Fibroblast of lung (primary cell): ENCODE measurements around the gene RPE. TPM values are rescaled to one million over a fixed set of nuclear protein-coding genes. Genes with fewer than 3 reads are reported as not detected.
A peak's percentile ranks its signal among the peaks of the same experiment; 100 is the strongest.

ENCODE experiments used
- DNase-seq, 2 donors: peaks; one replicate each; pipeline versions ENCODE4 v3.0.0 to v3.0.0-alpha.2; 2010; ENCODE audit warnings: low read depth in 2 of 2
- H2AFZ ChIP-seq: 2 replicates; pipeline ENCODE4 v1.5.1; 2012; ENCODE audit warnings: low read length, control low read depth, inconsistent platforms
- H3K27ac ChIP-seq: 2 replicates; pipeline ENCODE4 v1.5.1; 2011; ENCODE audit warnings: low read length, control low read depth; ENCODE audit not compliant: insufficient read depth
- H3K27me3 ChIP-seq: 2 replicates; pipeline ENCODE4 v1.5.1; 2011; ENCODE audit warnings: mild to moderate bottlenecking, low read length; ENCODE audit not compliant: control insufficient read depth, insufficient read depth
- H3K36me3 ChIP-seq: 2 replicates; pipeline ENCODE4 v1.5.1; 2011; ENCODE audit warnings: low read length; ENCODE audit not compliant: control insufficient read depth, insufficient read depth
- H3K4me1 ChIP-seq: 2 replicates; pipeline ENCODE4 v1.5.1; 2011; ENCODE audit warnings: low read length; ENCODE audit not compliant: control insufficient read depth, insufficient read depth; ENCODE audit errors: extremely low read depth
- H3K4me2 ChIP-seq: 2 replicates; pipeline ENCODE4 v1.5.1; 2011; ENCODE audit warnings: low read length, control low read depth; ENCODE audit not compliant: insufficient read depth; ENCODE audit errors: extremely low read depth
- H3K4me3 ChIP-seq, 4 experiments: fragments of 200-600 bp in 1 of 4; sonication (generic) in 1 of 4; replicated peaks in 1 of 4; 2 replicates each; pipeline ENCODE4 v1.5.1; 2011 to 2016; ENCODE audit warnings: low read length in 4 of 4, low read depth in 3 of 4, mild to moderate bottlenecking in 3 of 4, control low read depth in 2 of 4, inconsistent platforms in 1 of 4, mixed read lengths in 1 of 4; ENCODE audit not compliant: insufficient read depth in 1 of 4; ENCODE audit errors: control extremely low read depth in 1 of 4
- H3K79me2 ChIP-seq: 2 replicates; pipeline ENCODE4 v1.5.1; 2012; ENCODE audit warnings: mild to moderate bottlenecking, low read length, inconsistent platforms; ENCODE audit not compliant: control insufficient read depth, insufficient read depth
- H3K9ac ChIP-seq: 2 replicates; pipeline ENCODE4 v1.5.1; 2011; ENCODE audit warnings: mild to moderate bottlenecking, low read length, control low read depth; ENCODE audit not compliant: insufficient read depth
- H3K9me3 ChIP-seq: 2 replicates; pipeline ENCODE4 v1.5.1; 2012; ENCODE audit warnings: low read depth, low read length; ENCODE audit not compliant: control insufficient read depth, insufficient read depth
- H4K20me1 ChIP-seq: 2 replicates; pipeline ENCODE4 v1.5.1; 2011; ENCODE audit warnings: low read length; ENCODE audit not compliant: control insufficient read depth, insufficient read depth; ENCODE audit errors: extremely low read depth
- CTCF ChIP-seq, 2 donors: IDR thresholded peaks in 1 of 2; conservative IDR thresholded peaks in 1 of 2; 1 replicate in 1 of 2; 2 replicates in 1 of 2; pipeline ENCODE4 v1.5.1; 2011 to 2012; ENCODE audit warnings: low read length in 2 of 2, control low read depth in 1 of 2, inconsistent platforms in 1 of 2, low read depth in 1 of 2, mild to moderate bottlenecking in 1 of 2
- EZH2 ChIP-seq: IDR thresholded peaks from 2 replicates; pipeline ENCODE4 v1.5.1; 2012; ENCODE audit warnings: low read length, control low read depth, mild to moderate bottlenecking; ENCODE audit errors: missing control alignments
- polyA plus RNA-seq, 2 donors: library from polyadenylated mRNA; depleted of rRNA in 1 of 2; stranded (reverse) in 1 of 2; unstranded in 1 of 2; fragments of >200 nt; gene quantifications; 2 replicates each; pipeline ENCODE4 v1.2.1, GENCODE V29; 2011 to 2012; ENCODE audit warnings: missing spikeins in 1 of 2
- total RNA-seq: library from RNA; depleted of rRNA; stranded (reverse); fragments of >200 nt; gene quantifications from 2 replicates; pipeline ENCODE4 v1.2.1, GENCODE V29; 2014

The RPE gene
- total and polyA plus RNA-seq, 2 donors (not counting 1 experiment from before 2014, with no cell fraction given) = 75.1 to 81.3 TPM

DNA sequence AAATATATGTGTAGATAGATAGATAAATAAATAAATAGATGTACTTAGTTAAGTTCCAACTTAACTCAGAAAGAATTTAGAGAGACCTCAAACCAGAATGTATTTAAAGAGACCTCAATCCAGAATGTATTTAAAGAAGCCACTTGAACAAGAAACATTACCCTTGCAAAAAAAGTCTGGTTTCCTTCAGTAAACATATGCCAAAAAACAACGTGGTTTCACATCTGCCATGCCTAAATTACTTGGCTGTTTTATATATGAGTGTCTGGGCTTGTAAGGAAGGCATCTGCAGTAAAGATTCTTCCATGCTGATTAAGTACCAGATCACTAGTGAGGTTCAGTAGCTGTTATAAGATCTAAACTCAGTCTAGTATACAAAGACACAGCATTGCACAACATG lies 29.1 kb upstream of the RPE start:
- no peaks in the 10 kb centered on the region for H4K20me1 ChIP-seq
- H3K4me3 ChIP-seq = no peak overlapping the region
- H3K36me3 ChIP-seq = no peaks in the 10 kb centered on the region
- TF ChIP-seq CTCF (conservative IDR thresholded peaks at IDR 0.05 in 1 of 2, IDR thresholded peaks at IDR 0.05 in 1 of 2; ENCODE audit: low read depth in 1 of 2, low read length in 2 of 2) (no peak), EZH2 (no peak)
- no peak overlapping the region for H3K9ac ChIP-seq
- no peak overlapping the region for H3K27ac ChIP-seq
- no peaks in the 10 kb centered on the region for H3K27me3 ChIP-seq
- no peaks in the 10 kb centered on the region for H3K4me1 ChIP-seq
- no peak overlapping the region for H2AFZ ChIP-seq
- no peak overlapping the region for H3K4me2 ChIP-seq
- H3K9me3 ChIP-seq = no peaks in the 10 kb centered on the region
- peak; percentile 9 to 17 for DNase-seq
- H3K79me2 ChIP-seq = no peaks in the 10 kb centered on the region

DNA sequence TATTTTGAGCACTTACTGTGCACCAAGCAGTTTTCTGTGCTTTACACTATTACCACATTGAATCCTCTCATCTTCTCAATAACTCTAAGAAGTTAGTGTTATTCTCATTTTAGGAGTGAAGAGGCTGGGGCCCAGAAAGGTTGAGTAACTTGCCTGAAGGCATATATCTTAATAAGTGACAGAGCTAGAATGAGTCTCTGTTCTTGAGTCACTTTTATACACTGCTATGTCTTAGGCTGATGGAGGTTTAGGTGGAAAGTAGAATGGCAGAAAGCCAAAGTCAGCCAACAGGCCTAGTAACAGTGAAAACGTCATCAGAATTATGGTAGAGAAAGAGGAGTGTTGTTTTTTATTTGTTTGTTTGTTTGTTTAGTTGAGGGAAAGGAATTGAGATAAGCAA lies 27.9 kb upstream of the RPE start:
- Histone ChIP-seq H3K36me3 (no peaks in the 10 kb centered on the region), H3K4me2 (no peak overlapping the region), H3K27ac (no peak overlapping the region), H2AFZ (no peak overlapping the region), H3K79me2 (no peaks in the 10 kb centered on the region), H3K4me1 (no peaks in the 10 kb centered on the region), H3K9me3 (no peaks in the 10 kb centered on the region), H3K4me3 (no peak overlapping the region), H4K20me1 (no peaks in the 10 kb centered on the region), H3K27me3 (no peaks in the 10 kb centered on the region), H3K9ac (no peak overlapping the region)
- DNase-seq = no peak
- TF ChIP-seq CTCF (conservative IDR thresholded peaks at IDR 0.05 in 1 of 2, IDR thresholded peaks at IDR 0.05 in 1 of 2; ENCODE audit: low read depth in 1 of 2, low read length in 2 of 2) = no peak
- no peak for TF ChIP-seq EZH2

- Histone ChIP-seq H3K9ac (no peak overlapping the region), H4K20me1 (no peaks in the 10 kb centered on the region), H3K9me3 (no peaks in the 10 kb centered on the region), H3K27ac (no peak overlapping the region), H3K4me2 (no peak overlapping the region), H3K79me2 (no peaks in the 10 kb centered on the region), H3K36me3 (no peaks in the 10 kb centered on the region), H3K4me1 (no peaks in the 10 kb centered on the region), H3K4me3 (no peak overlapping the region), H3K27me3 (no peaks in the 10 kb centered on the region), H2AFZ (no peak overlapping the region)
- no peak for DNase-seq
- TF ChIP-seq EZH2 (no peak), CTCF (conservative IDR thresholded peaks at IDR 0.05 in 1 of 2, IDR thresholded peaks at IDR 0.05 in 1 of 2; ENCODE audit: low read depth in 1 of 2, low read length in 2 of 2) (no peak)
These were observed 25.6 kb upstream of the RPE start for GRCh38 chr2:209976698-209977385.
